Tibial artery (tissue), 4 donors: ENCODE data around the gene GTPBP6.

Experiments used
- DNase-seq, 2 donors: peaks; one replicate each; pipeline ENCODE4 v3.0.0-alpha.2; 2019
- H3K27ac ChIP-seq, 2 donors: fragments of 200-600 bp; sonication (generic) in 1 of 2; 1 replicate in 1 of 2; 2 replicates in 1 of 2; pipeline ENCODE4 v1.5.1; 2018 to 2019; ENCODE audit warnings: mild to moderate bottlenecking in 1 of 2
- H3K27me3 ChIP-seq, 2 donors: fragments of 200-600 bp; sonication (generic) in 1 of 2; one replicate each; pipeline versions ENCODE4 v1.5.1 to v1.6.0; 2016 to 2019
- H3K36me3 ChIP-seq, 3 donors: fragments of 200-600 bp; sonication (generic) in 2 of 3; one replicate each; pipeline ENCODE4 v1.5.1; 2016 to 2019; ENCODE audit warnings: mild to moderate bottlenecking in 2 of 3
- H3K4me1 ChIP-seq, 4 donors: fragments of 200-600 bp; sonication (generic) in 2 of 4; 1 replicate in 3 of 4; 2 replicates in 1 of 4; pipeline ENCODE4 v1.5.1; 2016 to 2019
- H3K4me3 ChIP-seq, 2 donors: fragments of 200-600 bp; sonication (generic) in 1 of 2; 1 replicate in 1 of 2; 2 replicates in 1 of 2; pipeline ENCODE4 v1.5.1; 2018 to 2019; ENCODE audit warnings: mild to moderate bottlenecking in 2 of 2
- H3K9me3 ChIP-seq, 3 donors: fragments of 200-600 bp; sonication (generic) in 1 of 3; one replicate each; pipeline ENCODE4 v1.5.1; 2016 to 2019
- intact Hi-C: fragments of 100-400 bp; cut with DNase I; formaldehyde crosslinking; loops from one replicate; pipeline ENCODE4 v1.15.0; 2023; ENCODE audit warnings: low total_unique reads
- TF ChIP-seq, protein P1 (sequence below), 2 experiments: fragments of 200-600 bp in 1 of 2; fragments of 450-650 bp in 1 of 2; IDR thresholded peaks; one replicate each; pipeline ENCODE4 v1.5.1; 2017 to 2019; ENCODE audit warnings: antibody characterized with exemption in 2 of 2, mild to moderate bottlenecking in 1 of 2, moderate library complexity in 1 of 2

Gene GTPBP6

DNA sequence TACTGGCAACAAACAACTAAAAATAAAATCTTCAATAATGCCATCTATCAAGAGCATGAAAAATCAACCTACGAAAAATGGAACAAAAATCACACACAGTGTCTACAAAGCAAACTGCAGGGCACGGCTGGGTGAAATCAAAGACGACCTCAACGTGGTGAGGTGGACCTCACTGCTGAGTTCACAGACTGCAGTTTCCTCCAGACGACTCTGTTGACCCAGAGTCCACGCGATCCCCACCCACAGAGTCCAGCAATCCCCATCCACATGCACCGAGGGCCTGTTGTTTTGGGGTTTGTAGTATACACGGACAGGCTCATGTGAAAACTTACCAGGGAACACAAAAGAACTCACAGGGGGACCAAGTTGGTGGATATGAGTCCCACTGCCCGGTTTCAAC is 31.1 kb upstream of the GTPBP6 start:
- H3K27ac ChIP-seq = no peak overlapping the region
- TF ChIP-seq, protein P1, sequence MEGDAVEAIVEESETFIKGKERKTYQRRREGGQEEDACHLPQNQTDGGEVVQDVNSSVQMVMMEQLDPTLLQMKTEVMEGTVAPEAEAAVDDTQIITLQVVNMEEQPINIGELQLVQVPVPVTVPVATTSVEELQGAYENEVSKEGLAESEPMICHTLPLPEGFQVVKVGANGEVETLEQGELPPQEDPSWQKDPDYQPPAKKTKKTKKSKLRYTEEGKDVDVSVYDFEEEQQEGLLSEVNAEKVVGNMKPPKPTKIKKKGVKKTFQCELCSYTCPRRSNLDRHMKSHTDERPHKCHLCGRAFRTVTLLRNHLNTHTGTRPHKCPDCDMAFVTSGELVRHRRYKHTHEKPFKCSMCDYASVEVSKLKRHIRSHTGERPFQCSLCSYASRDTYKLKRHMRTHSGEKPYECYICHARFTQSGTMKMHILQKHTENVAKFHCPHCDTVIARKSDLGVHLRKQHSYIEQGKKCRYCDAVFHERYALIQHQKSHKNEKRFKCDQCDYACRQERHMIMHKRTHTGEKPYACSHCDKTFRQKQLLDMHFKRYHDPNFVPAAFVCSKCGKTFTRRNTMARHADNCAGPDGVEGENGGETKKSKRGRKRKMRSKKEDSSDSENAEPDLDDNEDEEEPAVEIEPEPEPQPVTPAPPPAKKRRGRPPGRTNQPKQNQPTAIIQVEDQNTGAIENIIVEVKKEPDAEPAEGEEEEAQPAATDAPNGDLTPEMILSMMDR (IDR thresholded peaks at IDR 0.05) = no peak
- no peak for DNase-seq
- H3K9me3 ChIP-seq = no peaks in the 10 kb centered on the region
- intact Hi-C loops = no loop called here
- H3K4me3 ChIP-seq = no peak overlapping the region
- H3K36me3 ChIP-seq = peaks cover 6 to 20% (median 12%) of the 10 kb centered on the region in 3 donors
- no peaks in the 10 kb centered on the region for H3K27me3 ChIP-seq
- no peaks in the 10 kb centered on the region for H3K4me1 ChIP-seq

DNA sequence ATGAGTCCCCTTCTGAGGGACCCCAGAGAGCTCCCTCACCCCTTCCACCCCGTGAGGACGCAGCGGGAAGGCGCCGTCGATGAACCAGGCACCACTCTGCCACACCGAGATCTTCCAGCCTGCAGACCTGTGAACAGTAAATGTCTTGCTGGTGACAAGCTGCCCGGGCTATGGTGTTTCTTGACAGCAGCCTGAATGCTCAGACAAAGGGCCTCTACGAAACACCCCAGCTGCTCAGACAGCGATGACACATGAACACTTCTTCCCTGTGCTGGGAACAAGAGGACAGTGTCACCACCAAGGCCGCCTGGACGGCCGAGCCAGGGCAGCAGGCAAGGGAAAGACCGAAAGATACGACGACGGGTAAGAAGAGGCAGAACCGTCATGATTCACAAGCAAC is 30.6 kb upstream of the GTPBP6 start:
- H3K27me3 ChIP-seq = no peaks in the 10 kb centered on the region
- DNase-seq = no peak
- TF ChIP-seq, protein P1 (IDR thresholded peaks at IDR 0.05) = no peak
- H3K27ac ChIP-seq = no peak overlapping the region
- intact Hi-C loops = no loop called here
- H3K9me3 ChIP-seq = no peaks in the 10 kb centered on the region
- H3K4me3 ChIP-seq = no peak overlapping the region
- H3K36me3 ChIP-seq = peaks cover 11 to 25% (median 18%) of the 10 kb centered on the region in 3 donors
- H3K4me1 ChIP-seq = no peaks in the 10 kb centered on the region

DNA sequence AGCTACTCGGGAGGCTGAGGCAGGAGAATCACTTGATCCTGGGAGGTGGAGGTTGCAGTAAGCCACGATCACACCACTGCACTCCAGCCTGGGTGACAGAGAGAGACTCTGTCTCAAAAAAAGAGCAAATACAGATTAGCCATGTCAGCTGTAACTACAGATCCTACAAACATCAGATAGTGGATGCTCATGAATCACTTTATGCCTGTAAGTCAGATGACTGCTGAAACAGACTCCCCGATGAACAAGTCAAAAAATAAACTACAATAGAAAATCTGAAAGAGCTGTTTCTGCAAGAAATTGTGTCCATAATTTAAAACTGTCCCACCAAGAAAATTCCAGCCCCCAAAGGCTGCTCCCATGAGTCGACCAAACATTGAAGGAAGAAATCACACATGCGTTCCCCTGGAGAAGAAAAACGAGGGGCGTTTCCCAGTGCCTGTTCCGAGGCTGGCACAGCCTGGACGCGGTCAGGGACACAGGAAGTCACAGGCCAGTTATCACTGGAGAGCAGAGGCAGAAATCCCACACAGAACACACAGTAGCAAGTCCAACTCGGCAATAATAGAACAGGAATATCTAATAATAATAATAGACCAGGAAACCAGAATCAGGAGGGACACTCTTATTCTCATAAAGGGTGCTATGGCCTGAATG is 30.0 kb upstream of the GTPBP6 start:
- Histone ChIP-seq H3K4me3 (no peak overlapping the region), H3K27me3 (no peaks in the 10 kb centered on the region), H3K4me1 (no peaks in the 10 kb centered on the region), H3K9me3 (no peaks in the 10 kb centered on the region), H3K27ac (no peak overlapping the region), H3K36me3 (peaks cover 11 to 25% (median 18%) of the 10 kb centered on the region in 3 donors)
- intact Hi-C loops = no loop called here
- no peak for DNase-seq
- TF ChIP-seq, protein P1 (IDR thresholded peaks at IDR 0.05) = no peak

DNA sequence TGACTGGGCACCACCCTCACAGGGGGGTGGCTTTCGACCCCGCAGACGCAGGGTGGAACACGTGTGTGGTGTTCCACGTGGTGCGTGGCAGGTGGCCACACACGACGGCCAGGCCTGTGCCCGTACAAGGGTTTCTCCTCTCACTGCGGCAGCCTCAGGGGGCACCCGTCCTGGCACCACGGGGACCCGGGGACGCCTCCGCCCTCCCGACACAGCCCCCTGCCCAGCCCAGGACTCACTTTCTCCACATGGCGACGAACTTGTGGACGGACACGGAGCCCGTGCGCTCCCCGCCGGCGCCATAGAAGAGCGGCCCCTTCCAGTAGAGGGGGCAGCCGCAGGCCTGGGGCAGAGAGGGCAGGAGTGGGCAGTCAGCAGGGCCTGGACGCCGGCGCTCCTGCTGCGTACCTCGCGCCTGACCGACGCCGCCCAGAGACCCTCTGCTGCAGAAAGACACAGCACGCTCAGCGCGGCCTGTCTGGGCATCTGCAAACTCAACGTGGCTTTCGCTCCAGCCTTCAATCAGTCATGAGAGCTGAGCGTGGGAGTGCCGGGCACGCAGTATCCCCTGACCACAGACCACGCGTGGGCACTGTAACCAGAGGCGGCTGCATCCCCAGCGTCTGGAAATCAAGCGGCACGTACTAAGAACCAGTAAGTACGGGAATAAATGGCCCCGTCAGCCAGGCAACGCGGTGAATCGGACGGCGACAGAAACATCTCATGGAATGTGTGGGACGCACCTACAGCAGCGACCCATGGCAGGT is 28.9 kb upstream of the GTPBP6 start:
- Histone ChIP-seq H3K27ac (no peak overlapping the region), H3K36me3 (peaks cover 11 to 25% (median 18%) of the 10 kb centered on the region in 3 donors), H3K4me1 (no peaks in the 10 kb centered on the region), H3K4me3 (no peak overlapping the region), H3K9me3 (no peaks in the 10 kb centered on the region), H3K27me3 (no peaks in the 10 kb centered on the region)
- TF ChIP-seq, protein P1 (IDR thresholded peaks at IDR 0.05) = no peak
- DNase-seq = no peak
- intact Hi-C loops = no loop called here

DNA sequence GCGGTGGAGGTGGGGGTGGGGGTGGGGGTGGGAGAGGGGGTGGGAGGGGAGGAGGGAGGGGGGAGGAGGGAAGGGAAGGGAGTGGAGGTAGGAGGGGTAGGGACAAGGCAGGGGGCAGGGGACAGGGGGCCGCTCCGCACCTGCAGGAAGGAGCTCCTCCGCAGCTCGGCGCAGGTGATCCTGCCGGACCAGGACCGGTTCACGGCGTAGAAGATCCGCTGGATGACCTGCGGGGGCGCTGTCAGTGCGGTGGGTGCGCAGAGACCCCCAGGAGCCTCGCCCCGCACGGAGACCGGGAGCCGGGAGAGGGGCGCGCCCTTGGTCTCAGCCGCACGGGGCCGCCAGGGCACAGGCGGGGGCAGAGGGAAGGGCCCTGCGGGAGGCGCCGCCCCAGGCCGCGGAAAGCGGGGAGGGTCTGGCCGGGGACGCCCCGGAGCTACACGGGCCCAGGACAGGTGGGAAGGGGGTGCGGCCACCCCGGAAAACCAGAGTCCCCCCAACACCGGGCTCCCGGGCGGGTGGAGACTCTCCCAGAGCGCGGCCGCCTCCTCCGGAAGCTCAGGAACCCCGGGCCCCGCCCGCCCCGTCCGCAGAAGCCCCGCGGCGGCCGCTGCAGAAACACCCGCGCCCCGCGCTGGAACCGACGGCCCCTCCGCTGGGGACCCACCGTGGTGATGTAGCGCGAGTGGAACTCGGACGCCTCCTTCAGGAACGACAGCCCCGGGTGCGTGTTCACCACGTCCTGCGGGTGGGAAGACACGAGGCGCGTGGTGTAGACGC is 27.6 kb upstream of the GTPBP6 start:
- TF ChIP-seq, protein P1 (IDR thresholded peaks at IDR 0.05) = no peak
- intact Hi-C loops = no loop called here
- Histone ChIP-seq H3K4me3 (no peak overlapping the region), H3K27ac (no peak overlapping the region), H3K27me3 (no peaks in the 10 kb centered on the region), H3K4me1 (no peaks in the 10 kb centered on the region), H3K9me3 (no peaks in the 10 kb centered on the region), H3K36me3 (peaks cover 11 to 30% (median 18%) of the 10 kb centered on the region in 3 donors)
- peak in 1 of 2 donors; percentile 60 for DNase-seq
